ENCODE data around the gene SLCO3A1. TPM values are rescaled to one million over a fixed set of nuclear protein-coding genes. Genes with fewer than 3 reads are reported as not detected.
A peak's percentile ranks its signal among the peaks of the same experiment; 100 is the strongest.

SLCO3A1 gene
- total and polyA plus RNA-seq, 12 donors = 1.8 to 26.6 (median 17.2) TPM

DNA sequence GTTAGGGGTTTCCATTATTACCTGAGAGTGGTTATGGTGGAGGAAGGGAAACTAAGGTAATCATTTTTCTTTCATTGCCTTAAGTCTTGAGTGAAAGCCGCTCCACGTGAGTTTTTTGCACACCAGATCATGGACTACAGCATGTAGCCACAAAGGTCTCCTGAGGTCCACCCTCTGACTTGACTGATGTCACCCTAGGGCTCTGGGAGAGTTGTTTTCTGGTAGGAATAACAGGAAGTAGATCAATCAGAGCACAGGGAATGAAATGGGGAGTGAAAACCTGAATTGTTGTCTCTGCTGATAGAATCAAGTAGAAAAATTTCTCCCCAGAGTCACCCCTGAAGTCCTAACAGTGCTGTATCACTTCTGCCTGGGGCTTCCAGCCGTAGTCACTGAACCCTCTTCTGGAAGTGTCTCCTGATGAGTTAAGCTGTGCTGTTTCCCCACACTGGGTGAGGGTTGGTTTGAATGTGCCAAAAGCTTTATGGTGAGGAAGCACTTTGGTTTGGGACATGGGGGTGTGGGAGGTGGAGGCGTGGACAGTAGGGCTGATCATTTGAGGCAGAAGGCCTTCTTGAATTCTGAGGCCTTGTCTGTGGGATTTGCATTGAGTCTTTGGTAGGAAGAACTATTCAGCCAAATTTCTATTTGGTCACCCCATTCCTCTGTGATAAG lies 64.3 kb downstream of the SLCO3A1 start:
- intact Hi-C loops (cut with DNase I) = no loop called here
- no peaks in the 10 kb centered on the region for H3K9me3 ChIP-seq (replicated peaks in 1 of 3)
- H3K27me3 ChIP-seq = no peaks in the 10 kb centered on the region
- WGBS, 4 donors = 89 to 93% (median 90%) methylated on average over 4 of the region's 4 CpGs
- DNase-seq = no peak
- no peaks in the 10 kb centered on the region for H3K36me3 ChIP-seq (replicated peaks in 1 of 2)
- peaks cover 0 to 17% of the 10 kb centered on the region in 2 donors for H3K4me1 ChIP-seq (replicated peaks in 1 of 2)
- no peak for TF ChIP-seq POLR2A (IDR thresholded peaks at IDR 0.05)
- TF ChIP-seq, protein P1, sequence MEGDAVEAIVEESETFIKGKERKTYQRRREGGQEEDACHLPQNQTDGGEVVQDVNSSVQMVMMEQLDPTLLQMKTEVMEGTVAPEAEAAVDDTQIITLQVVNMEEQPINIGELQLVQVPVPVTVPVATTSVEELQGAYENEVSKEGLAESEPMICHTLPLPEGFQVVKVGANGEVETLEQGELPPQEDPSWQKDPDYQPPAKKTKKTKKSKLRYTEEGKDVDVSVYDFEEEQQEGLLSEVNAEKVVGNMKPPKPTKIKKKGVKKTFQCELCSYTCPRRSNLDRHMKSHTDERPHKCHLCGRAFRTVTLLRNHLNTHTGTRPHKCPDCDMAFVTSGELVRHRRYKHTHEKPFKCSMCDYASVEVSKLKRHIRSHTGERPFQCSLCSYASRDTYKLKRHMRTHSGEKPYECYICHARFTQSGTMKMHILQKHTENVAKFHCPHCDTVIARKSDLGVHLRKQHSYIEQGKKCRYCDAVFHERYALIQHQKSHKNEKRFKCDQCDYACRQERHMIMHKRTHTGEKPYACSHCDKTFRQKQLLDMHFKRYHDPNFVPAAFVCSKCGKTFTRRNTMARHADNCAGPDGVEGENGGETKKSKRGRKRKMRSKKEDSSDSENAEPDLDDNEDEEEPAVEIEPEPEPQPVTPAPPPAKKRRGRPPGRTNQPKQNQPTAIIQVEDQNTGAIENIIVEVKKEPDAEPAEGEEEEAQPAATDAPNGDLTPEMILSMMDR (IDR thresholded peaks at IDR 0.05) = no peak
- no peak overlapping the region for H3K27ac ChIP-seq
- no peak overlapping the region for H3K4me3 ChIP-seq

DNA sequence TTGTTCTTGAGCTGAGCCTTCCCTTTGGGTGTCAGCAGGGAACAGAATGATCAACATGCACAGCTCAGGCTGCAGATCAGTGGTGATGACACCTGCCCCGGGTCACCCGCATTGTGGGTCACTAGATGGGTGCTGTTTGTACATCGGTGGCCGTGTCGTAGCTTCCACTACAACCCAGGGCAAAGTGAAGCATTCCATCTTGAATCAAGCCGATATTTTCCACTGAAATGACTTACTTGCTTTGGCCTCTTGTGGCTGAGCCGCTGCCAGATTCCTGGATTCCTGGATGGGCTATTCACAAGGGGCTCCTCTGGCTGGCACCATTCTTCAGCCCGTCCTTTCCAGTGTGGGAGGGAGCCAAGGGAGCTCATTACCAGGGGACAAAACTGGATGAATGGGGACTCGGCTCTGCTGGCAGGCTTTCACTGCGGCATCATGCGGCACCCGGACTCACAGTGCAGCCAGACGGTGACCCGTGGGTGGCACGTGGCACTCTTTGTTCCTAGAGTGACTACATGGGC lies 65.6 kb downstream of the SLCO3A1 start:
- 91 to 97% (median 93%) methylated on average over 14 to 15 of the region's 15 CpGs for WGBS, 4 donors
- Histone ChIP-seq H3K36me3 (replicated peaks in 1 of 2) (no peaks in the 10 kb centered on the region), H3K27me3 (no peaks in the 10 kb centered on the region), H3K4me1 (replicated peaks in 1 of 2) (peaks cover 0 to 18% of the 10 kb centered on the region in 2 donors), H3K9me3 (replicated peaks in 1 of 3) (no peaks in the 10 kb centered on the region), H3K27ac (no peak overlapping the region), H3K4me3 (no peak overlapping the region)
- intact Hi-C loops (cut with DNase I) = no loop called here
- TF ChIP-seq POLR2A (IDR thresholded peaks at IDR 0.05) = no peak
- TF ChIP-seq, protein P1 (IDR thresholded peaks at IDR 0.05) = no peak
- DNase-seq = no peak

DNA sequence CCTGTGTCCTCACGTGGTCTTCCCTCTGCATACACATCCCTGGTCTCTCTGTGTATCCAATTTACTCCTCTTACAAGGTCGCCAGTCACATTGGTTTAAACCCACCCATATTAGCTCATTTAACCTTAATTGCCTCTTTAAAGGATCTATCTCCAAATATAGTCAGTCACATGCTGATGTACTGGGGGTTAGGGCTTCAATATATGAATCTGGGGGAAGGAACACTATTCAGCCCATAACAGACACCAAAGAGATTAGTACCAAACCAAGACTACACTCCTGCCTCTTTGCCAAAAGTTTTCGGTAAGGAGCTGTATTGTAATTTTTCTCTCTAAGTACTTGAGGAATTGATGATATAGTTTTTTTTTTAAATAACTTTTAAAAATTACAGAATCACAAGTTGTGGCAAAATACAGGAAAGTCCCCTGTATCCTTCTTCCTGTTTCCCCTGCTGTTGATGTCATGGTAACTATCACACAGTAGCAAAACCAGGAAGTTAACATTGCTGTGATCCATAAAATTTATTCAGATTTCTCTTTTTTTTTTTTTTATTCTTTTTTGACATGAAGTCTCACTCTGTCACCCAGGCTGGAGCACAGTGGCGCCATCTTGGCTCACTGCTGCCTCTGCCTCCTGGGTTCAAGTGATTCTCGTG lies 67.8 kb downstream of the SLCO3A1 start:
- no peaks in the 10 kb centered on the region for H3K27me3 ChIP-seq
- H3K9me3 ChIP-seq (replicated peaks in 1 of 3) = no peaks in the 10 kb centered on the region
- TF ChIP-seq, protein P1 (IDR thresholded peaks at IDR 0.05) = no peak
- no peak for TF ChIP-seq POLR2A (IDR thresholded peaks at IDR 0.05)
- WGBS, 4 donors = 77 to 81% (median 78%) methylated on average over 5 of the region's 5 CpGs
- no peak for DNase-seq
- no peaks in the 10 kb centered on the region for H3K36me3 ChIP-seq (replicated peaks in 1 of 2)
- peak overlapping the region in 1 of 5 donors; percentile 38 for H3K27ac ChIP-seq
- H3K4me3 ChIP-seq = no peak overlapping the region
- intact Hi-C loops (cut with DNase I) = no loop called here
- peaks cover 0 to 18% of the 10 kb centered on the region in 2 donors for H3K4me1 ChIP-seq (replicated peaks in 1 of 2)

DNA sequence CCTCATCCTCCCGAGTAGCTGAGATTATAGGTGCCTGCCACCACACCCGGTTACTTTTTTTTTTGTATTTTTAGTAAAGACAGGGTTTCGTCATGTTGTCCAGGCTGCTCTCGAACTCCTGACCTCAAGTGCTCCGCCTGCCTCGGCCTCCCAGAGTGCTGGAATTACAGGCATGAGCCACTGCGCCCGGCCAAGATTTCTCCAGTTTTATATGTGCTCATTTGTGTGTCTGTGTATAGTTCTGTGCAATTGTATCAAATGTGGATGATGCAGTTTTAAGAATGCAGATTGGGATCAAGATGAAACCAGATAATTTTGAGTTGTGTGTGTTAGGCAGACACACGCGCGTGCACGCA lies 68.3 kb downstream of the SLCO3A1 start:
- Histone ChIP-seq H3K9me3 (replicated peaks in 1 of 3) (no peaks in the 10 kb centered on the region), H3K36me3 (replicated peaks in 1 of 2) (no peaks in the 10 kb centered on the region), H3K4me3 (no peak overlapping the region), H3K27ac (peak overlapping the region in 2 of 5 donors; percentile 11 to 38), H3K4me1 (replicated peaks in 1 of 2) (peaks cover 0 to 18% of the 10 kb centered on the region in 2 donors), H3K27me3 (no peaks in the 10 kb centered on the region)
- intact Hi-C loops (cut with DNase I) = no loop called here
- TF ChIP-seq POLR2A (IDR thresholded peaks at IDR 0.05) = no peak
- TF ChIP-seq, protein P1 (IDR thresholded peaks at IDR 0.05) = no peak
- no peak for DNase-seq
- WGBS, 4 donors = 58 to 69% (median 63%) methylated on average over 12 of the region's 12 CpGs

Data from adrenal gland (tissue), 12 donors.